HCT116 (cell line): ENCODE measurements around the gene APBA2. TPM values are rescaled to one million over a fixed set of nuclear protein-coding genes. Genes with fewer than 3 reads are reported as not detected.

Experiments
- ATAC-seq: fragments of 200-7000 bp; cut with Tn5 transposase; 2 replicates; pipeline ENCODE4 v1.9.1; 2020; ENCODE audit warnings: mild to moderate bottlenecking, moderate library complexity
- BruUV-seq: library from RNA; stranded (reverse); fragments of 400-500 nt; replicated peaks from 2 replicates; lab custom pipeline; 2021; lab: Mats Ljungman, UMichigan
- CTCF ChIA-PET: fragments of 300-600 bp; sonication (Branson Sonifier 250); formaldehyde crosslinking; loops from one replicate; lab custom pipeline; 2021; ENCODE audit warnings: antibody characterized with exemption; lab: Charles Lee
- POLR2A ChIA-PET: fragments of 300-600, 350-600 bp; sonication (Branson Sonifier 250); formaldehyde crosslinking; loops from one replicate; lab custom pipeline; 2021; ENCODE audit warnings: antibody characterized with exemption; lab: Charles Lee
- RAD21 ChIA-PET, 2 experiments: fragments of 300-600 bp; sonication (Branson Sonifier 250); formaldehyde crosslinking; loops; one replicate each; lab custom pipeline; 2023; ENCODE audit warnings: low total read pairs in 2 of 2; ENCODE audit not compliant: uncharacterized antibody in 2 of 2, unreplicated experiment in 2 of 2, low non-redundant PET in 1 of 2; lab: Charles Lee
- DNase-seq: peaks from one replicate; pipeline ENCODE4 v3.0.0-alpha.2; 2010; ENCODE audit warnings: low read depth, low spot score
- H2AFZ ChIP-seq: fragments of 200-600 bp; shearing (Covaris generic), sonication (generic); 2 replicates; pipeline ENCODE4 v1.6.1; 2017; ENCODE audit warnings: low read depth, mixed run types, mixed read lengths, antibody characterized with exemption, low read length; ENCODE audit not compliant: poor library complexity, severe bottlenecking
- H3K27ac ChIP-seq: 2 replicates; pipeline ENCODE4 v1.5.1; 2012; ENCODE audit warnings: low read depth, low read length
- H3K27me3 ChIP-seq: fragments of 200-600 bp; sonication (generic); 2 replicates; pipeline ENCODE4 v1.6.1; 2016; ENCODE audit warnings: mixed run types, low read length, mixed read lengths; ENCODE audit not compliant: insufficient read depth
- H3K36me3 ChIP-seq, 2 experiments: fragments of 200-500 bp in 1 of 2; fragments of 200-600 bp in 1 of 2; sonication (Bioruptor generic) in 1 of 2; sonication (generic) in 1 of 2; 2 replicates each; pipeline versions ENCODE4 v1.5.1 to v1.6.1; 2014 to 2016; ENCODE audit warnings: low read length in 2 of 2, inconsistent platforms in 1 of 2, mixed read lengths in 1 of 2, mixed run types in 1 of 2; ENCODE audit not compliant: insufficient read depth in 2 of 2, control insufficient read depth in 1 of 2
- H3K4me1 ChIP-seq, 2 experiments: fragments of 200-600 bp in 1 of 2; sonication (generic) in 1 of 2; 2 replicates each; pipeline versions ENCODE4 v1.5.1 to v1.6.1; 2012 to 2017; ENCODE audit warnings: low read length in 2 of 2, inconsistent platforms in 1 of 2, mild to moderate bottlenecking in 1 of 2, mixed read lengths in 1 of 2, mixed run types in 1 of 2, moderate library complexity in 1 of 2; ENCODE audit not compliant: insufficient read depth in 2 of 2, control insufficient read depth in 1 of 2
- H3K4me2 ChIP-seq: fragments of 200-600 bp; sonication (generic); 2 replicates; pipeline ENCODE4 v1.6.1; 2017; ENCODE audit warnings: mixed run types, low read length, mixed read lengths
- H3K4me3 ChIP-seq, 2 experiments: fragments of 200-600 bp in 1 of 2; sonication (generic) in 1 of 2; replicated peaks in 1 of 2; 2 replicates each; pipeline ENCODE4 v1.5.1; 2011 to 2016; ENCODE audit warnings: low read length in 2 of 2, control low read depth in 1 of 2, low read depth in 1 of 2, mild to moderate bottlenecking in 1 of 2, mixed read lengths in 1 of 2, mixed run types in 1 of 2
- H3K79me2 ChIP-seq: fragments of 200-600 bp; sonication (generic); 2 replicates; pipeline ENCODE4 v1.6.1; 2017; ENCODE audit warnings: mild to moderate bottlenecking, mixed run types, low read length, moderate library complexity, mixed read lengths; ENCODE audit not compliant: insufficient read depth
- H3K9ac ChIP-seq: fragments of 200-600 bp; sonication (generic); 2 replicates; pipeline ENCODE4 v1.6.1; 2016; ENCODE audit warnings: low read length, mixed read lengths
- H3K9me2 ChIP-seq: fragments of 200-600 bp; sonication (generic), shearing (Covaris generic); 2 replicates; pipeline ENCODE4 v1.6.1; 2017; ENCODE audit warnings: mixed run types, mild to moderate bottlenecking, moderate library complexity; ENCODE audit not compliant: insufficient read depth
- H3K9me3 ChIP-seq, 2 experiments: fragments of 200-500 bp in 1 of 2; fragments of 200-600 bp in 1 of 2; sonication (Bioruptor generic) in 1 of 2; sonication (generic) in 1 of 2; 2 replicates each; pipeline ENCODE4 v1.6.1; 2014 to 2017; ENCODE audit warnings: low read length in 2 of 2, mixed read lengths in 2 of 2, inconsistent platforms in 1 of 2, low read depth in 1 of 2, mild to moderate bottlenecking in 1 of 2, mixed run types in 1 of 2, moderate library complexity in 1 of 2; ENCODE audit not compliant: control insufficient read depth in 1 of 2, insufficient read depth in 1 of 2
- H4K20me1 ChIP-seq: fragments of 200-600 bp; sonication (generic), shearing (Covaris generic); 2 replicates; pipeline ENCODE4 v1.6.1; 2017; ENCODE audit warnings: mixed run types, mild to moderate bottlenecking, moderate library complexity; ENCODE audit not compliant: insufficient read depth
- CBX3 ChIP-seq: IDR thresholded peaks from 2 replicates; pipeline ENCODE4 v1.6.1; 2012; ENCODE audit warnings: low read depth
- CEBPB ChIP-seq: IDR thresholded peaks from 2 replicates; pipeline ENCODE4 v1.6.1; 2012; ENCODE audit warnings: low read depth
- ELF1 ChIP-seq: IDR thresholded peaks from 2 replicates; pipeline ENCODE4 v1.6.1; 2012; ENCODE audit warnings: low read depth, borderline replicate concordance
- FOSL1 ChIP-seq: IDR thresholded peaks from 2 replicates; pipeline ENCODE4 v1.6.1; 2012; ENCODE audit warnings: low read depth
- JUND ChIP-seq: IDR thresholded peaks from 2 replicates; pipeline ENCODE4 v1.6.1; 2012
- POLR2A ChIP-seq: IDR thresholded peaks from 2 replicates; pipeline ENCODE4 v1.7.0; 2011; ENCODE audit warnings: borderline replicate concordance; ENCODE audit not compliant: insufficient read depth, insufficient read length; ENCODE audit errors: extremely low read depth
- POLR2AphosphoS5 ChIP-seq: IDR thresholded peaks from 2 replicates; pipeline ENCODE4 v1.6.1; 2011; ENCODE audit warnings: mild to moderate bottlenecking, low read depth, low read length, moderate library complexity
- RAD21 ChIP-seq: IDR thresholded peaks from 2 replicates; pipeline ENCODE4 v1.6.1; 2012; ENCODE audit warnings: low read depth, mild to moderate bottlenecking
- SIN3A ChIP-seq: IDR thresholded peaks from 2 replicates; pipeline ENCODE4 v1.6.1; 2012; ENCODE audit warnings: low read depth
- SP1 ChIP-seq: IDR thresholded peaks from 2 replicates; pipeline ENCODE4 v1.6.1; 2012; ENCODE audit warnings: low read depth
- SRF ChIP-seq: IDR thresholded peaks from 2 replicates; pipeline ENCODE4 v1.6.1; 2012; ENCODE audit warnings: low read depth
- intact Hi-C: fragments of 100-400 bp; cut with micrococcal nuclease; formaldehyde crosslinking; loops from 2 replicates; pipeline ENCODE4 v1.10.0; 2022
- total RNA-seq: library from RNA; stranded (reverse); gene quantifications from one replicate; pipeline ENCODE4 v1.2.1, GENCODE V29; 2021; ENCODE audit not compliant: unreplicated experiment
- TF ChIP-seq, protein P1 (sequence below): IDR thresholded peaks from 2 replicates; pipeline ENCODE4 v1.6.1; 2012
- TF ChIP-seq, protein P2 (sequence below): IDR thresholded peaks from 2 replicates; pipeline ENCODE4 v1.6.1; 2012
- TF ChIP-seq, protein P3 (sequence below): IDR thresholded peaks from 2 replicates; pipeline ENCODE4 v1.6.1; 2011; ENCODE audit warnings: mild to moderate bottlenecking, low read length, moderate library complexity; ENCODE audit not compliant: insufficient replicate concordance; ENCODE audit errors: extremely low read depth
- TF ChIP-seq, protein P4 (sequence below): IDR thresholded peaks from 2 replicates; pipeline ENCODE4 v1.6.1; 2012; ENCODE audit warnings: low read depth
- TF ChIP-seq, protein P5 (sequence below), 3 experiments: fragments of 200-600 bp in 1 of 3; sonication (generic) in 1 of 3; IDR thresholded peaks in 2 of 3; conservative IDR thresholded peaks in 1 of 3; 2 replicates each; pipeline ENCODE4 v1.5.1; 2012 to 2017; ENCODE audit warnings: low read depth in 2 of 3, low read length in 2 of 3, antibody characterized with exemption in 1 of 3, borderline replicate concordance in 1 of 3, control low read depth in 1 of 3, mild to moderate bottlenecking in 1 of 3, mixed read lengths in 1 of 3, mixed run types in 1 of 3, moderate library complexity in 1 of 3; ENCODE audit not compliant: insufficient read depth in 1 of 3

APBA2 gene
- total RNA-seq, 1 experiment from 2014 or later, result 0.47 TPM

DNA sequence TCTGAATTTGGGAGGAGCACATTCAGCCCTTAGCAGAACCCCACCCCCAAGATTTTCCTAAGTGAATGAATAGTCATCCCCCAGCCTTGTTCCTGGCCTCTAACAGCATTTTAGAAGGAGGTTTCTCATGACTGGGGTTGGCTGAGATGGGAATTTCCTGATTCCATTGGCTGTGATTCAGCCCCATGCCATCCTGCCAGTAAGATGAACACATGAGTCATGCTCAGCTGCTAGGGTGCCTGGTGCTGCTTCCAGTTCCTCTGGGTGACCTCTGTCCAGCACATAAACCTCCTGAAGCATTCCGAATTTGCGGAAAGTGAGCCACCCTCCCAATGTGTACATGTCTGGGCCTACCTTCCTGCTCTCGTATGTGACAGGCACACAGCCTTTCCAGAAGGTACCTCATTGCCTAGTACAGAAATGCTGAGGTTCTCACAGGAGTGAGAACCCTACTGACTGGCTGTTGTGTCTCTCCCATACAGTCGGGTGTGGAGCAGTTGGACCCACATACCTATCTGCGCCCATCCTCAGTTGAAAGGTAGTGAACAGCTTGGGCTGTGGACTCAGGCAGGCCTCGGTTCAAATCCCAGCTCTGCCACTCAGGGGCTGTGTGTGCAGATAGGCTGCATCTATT is 91.7 kb downstream of the APBA2 start:
- no TSS peak for BruUV-seq
- Histone ChIP-seq H3K9me3 (no peaks in the 10 kb centered on the region), H3K36me3 (no peaks in the 10 kb centered on the region), H4K20me1 (no peaks in the 10 kb centered on the region), H3K4me3 (no peak overlapping the region), H3K4me2 (peak overlapping the region; percentile 58), H2AFZ (peak overlapping the region; percentile 46), H3K27me3 (peaks cover 18% of the 10 kb centered on the region), H3K9ac (no peak overlapping the region), H3K4me1 (peaks cover 0 to 14% of the 10 kb centered on the region in 2 experiments; a peak in 3 of 4 replicates), H3K27ac (no peak overlapping the region), H3K79me2 (no peaks in the 10 kb centered on the region), H3K9me2 (no peaks in the 10 kb centered on the region)
- ChIA-PET RAD21 (no interaction called here), POLR2A (no interaction called here), CTCF (interaction anchor here (1.5 kb wide), 1 partner anchor 42 kb away, joined by 3 read pairs; no protein-coding TSS in a partner anchor)
- peak; percentile 73 for DNase-seq
- intact Hi-C loops, result loop anchor here (2.0 to 10.0 kb wide), 3 partner anchors 17 to 853 kb away; no protein-coding TSS in a partner anchor
- peak; percentile 95 for ATAC-seq
- TF ChIP-seq SIN3A, result peak; percentile 92
- peak; percentile 44; the same call in 1 of the 2 replicates for TF ChIP-seq POLR2AphosphoS5
- peak; percentile 39; the same call in 1 of the 2 replicates for TF ChIP-seq SRF
- no peak for TF ChIP-seq POLR2A
- TF ChIP-seq CEBPB, result no peak
- TF ChIP-seq FOSL1, result peak; percentile 77
- TF ChIP-seq, protein P1, sequence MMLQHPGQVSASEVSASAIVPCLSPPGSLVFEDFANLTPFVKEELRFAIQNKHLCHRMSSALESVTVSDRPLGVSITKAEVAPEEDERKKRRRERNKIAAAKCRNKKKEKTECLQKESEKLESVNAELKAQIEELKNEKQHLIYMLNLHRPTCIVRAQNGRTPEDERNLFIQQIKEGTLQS, result peak; percentile 53; the same call in 1 of the 2 replicates
- TF ChIP-seq, protein P2, sequence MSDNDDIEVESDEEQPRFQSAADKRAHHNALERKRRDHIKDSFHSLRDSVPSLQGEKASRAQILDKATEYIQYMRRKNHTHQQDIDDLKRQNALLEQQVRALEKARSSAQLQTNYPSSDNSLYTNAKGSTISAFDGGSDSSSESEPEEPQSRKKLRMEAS, result peak; percentile 52
- TF ChIP-seq JUND, result peak; percentile 88
- TF ChIP-seq, protein P3, sequence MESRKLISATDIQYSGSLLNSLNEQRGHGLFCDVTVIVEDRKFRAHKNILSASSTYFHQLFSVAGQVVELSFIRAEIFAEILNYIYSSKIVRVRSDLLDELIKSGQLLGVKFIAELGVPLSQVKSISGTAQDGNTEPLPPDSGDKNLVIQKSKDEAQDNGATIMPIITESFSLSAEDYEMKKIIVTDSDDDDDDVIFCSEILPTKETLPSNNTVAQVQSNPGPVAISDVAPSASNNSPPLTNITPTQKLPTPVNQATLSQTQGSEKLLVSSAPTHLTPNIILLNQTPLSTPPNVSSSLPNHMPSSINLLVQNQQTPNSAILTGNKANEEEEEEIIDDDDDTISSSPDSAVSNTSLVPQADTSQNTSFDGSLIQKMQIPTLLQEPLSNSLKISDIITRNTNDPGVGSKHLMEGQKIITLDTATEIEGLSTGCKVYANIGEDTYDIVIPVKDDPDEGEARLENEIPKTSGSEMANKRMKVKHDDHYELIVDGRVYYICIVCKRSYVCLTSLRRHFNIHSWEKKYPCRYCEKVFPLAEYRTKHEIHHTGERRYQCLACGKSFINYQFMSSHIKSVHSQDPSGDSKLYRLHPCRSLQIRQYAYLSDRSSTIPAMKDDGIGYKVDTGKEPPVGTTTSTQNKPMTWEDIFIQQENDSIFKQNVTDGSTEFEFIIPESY, result no peak
- TF ChIP-seq RAD21, result no peak
- TF ChIP-seq SP1, result peak; percentile 55; the same call in 1 of the 2 replicates
- TF ChIP-seq, protein P4, sequence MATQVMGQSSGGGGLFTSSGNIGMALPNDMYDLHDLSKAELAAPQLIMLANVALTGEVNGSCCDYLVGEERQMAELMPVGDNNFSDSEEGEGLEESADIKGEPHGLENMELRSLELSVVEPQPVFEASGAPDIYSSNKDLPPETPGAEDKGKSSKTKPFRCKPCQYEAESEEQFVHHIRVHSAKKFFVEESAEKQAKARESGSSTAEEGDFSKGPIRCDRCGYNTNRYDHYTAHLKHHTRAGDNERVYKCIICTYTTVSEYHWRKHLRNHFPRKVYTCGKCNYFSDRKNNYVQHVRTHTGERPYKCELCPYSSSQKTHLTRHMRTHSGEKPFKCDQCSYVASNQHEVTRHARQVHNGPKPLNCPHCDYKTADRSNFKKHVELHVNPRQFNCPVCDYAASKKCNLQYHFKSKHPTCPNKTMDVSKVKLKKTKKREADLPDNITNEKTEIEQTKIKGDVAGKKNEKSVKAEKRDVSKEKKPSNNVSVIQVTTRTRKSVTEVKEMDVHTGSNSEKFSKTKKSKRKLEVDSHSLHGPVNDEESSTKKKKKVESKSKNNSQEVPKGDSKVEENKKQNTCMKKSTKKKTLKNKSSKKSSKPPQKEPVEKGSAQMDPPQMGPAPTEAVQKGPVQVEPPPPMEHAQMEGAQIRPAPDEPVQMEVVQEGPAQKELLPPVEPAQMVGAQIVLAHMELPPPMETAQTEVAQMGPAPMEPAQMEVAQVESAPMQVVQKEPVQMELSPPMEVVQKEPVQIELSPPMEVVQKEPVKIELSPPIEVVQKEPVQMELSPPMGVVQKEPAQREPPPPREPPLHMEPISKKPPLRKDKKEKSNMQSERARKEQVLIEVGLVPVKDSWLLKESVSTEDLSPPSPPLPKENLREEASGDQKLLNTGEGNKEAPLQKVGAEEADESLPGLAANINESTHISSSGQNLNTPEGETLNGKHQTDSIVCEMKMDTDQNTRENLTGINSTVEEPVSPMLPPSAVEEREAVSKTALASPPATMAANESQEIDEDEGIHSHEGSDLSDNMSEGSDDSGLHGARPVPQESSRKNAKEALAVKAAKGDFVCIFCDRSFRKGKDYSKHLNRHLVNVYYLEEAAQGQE, result peak; percentile 96
- peak; percentile 71; the same call in 1 of the 2 replicates for TF ChIP-seq CBX3
- peak; percentile 57 for TF ChIP-seq ELF1
- TF ChIP-seq, protein P5, sequence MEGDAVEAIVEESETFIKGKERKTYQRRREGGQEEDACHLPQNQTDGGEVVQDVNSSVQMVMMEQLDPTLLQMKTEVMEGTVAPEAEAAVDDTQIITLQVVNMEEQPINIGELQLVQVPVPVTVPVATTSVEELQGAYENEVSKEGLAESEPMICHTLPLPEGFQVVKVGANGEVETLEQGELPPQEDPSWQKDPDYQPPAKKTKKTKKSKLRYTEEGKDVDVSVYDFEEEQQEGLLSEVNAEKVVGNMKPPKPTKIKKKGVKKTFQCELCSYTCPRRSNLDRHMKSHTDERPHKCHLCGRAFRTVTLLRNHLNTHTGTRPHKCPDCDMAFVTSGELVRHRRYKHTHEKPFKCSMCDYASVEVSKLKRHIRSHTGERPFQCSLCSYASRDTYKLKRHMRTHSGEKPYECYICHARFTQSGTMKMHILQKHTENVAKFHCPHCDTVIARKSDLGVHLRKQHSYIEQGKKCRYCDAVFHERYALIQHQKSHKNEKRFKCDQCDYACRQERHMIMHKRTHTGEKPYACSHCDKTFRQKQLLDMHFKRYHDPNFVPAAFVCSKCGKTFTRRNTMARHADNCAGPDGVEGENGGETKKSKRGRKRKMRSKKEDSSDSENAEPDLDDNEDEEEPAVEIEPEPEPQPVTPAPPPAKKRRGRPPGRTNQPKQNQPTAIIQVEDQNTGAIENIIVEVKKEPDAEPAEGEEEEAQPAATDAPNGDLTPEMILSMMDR (IDR thresholded peaks at IDR 0.05 in 2 of 3, conservative IDR thresholded peaks at IDR 0.05 in 1 of 3; ENCODE audit: borderline replicate concordance in 1 of 3, insufficient read depth in 1 of 3, low read depth in 2 of 3, low read length in 2 of 3), result no peak
